RWPE2 (cell line): ENCODE data around the gene FOXJ3.
A peak's percentile ranks its signal among the peaks of the same experiment; 100 is the strongest.

Experiments
- ATAC-seq: fragments of 200-7000 bp; cut with Tn5 transposase; 3 replicates; pipeline ENCODE4 v1.9.1; 2021; ENCODE audit warnings: low read depth
- DNase-seq: peaks from one replicate; pipeline ENCODE4 v3.0.0-alpha.2; 2020; ENCODE audit warnings: low spot score
- H3K27ac ChIP-seq: fragments of 450-650 bp; 2 replicates; pipeline ENCODE4 v1.5.1; 2017; ENCODE audit warnings: mild to moderate bottlenecking; ENCODE audit not compliant: poor library complexity, severe bottlenecking
- H3K27me3 ChIP-seq: fragments of 250-450 bp; sonication (Bioruptor Pico); 2 replicates; pipeline ENCODE4 v1.5.1; 2021; ENCODE audit warnings: mild to moderate bottlenecking, moderate library complexity; ENCODE audit not compliant: insufficient read depth, poor library complexity, severe bottlenecking
- H3K36me3 ChIP-seq: fragments of 250-450 bp; sonication (Bioruptor Pico); 2 replicates; pipeline ENCODE4 v1.5.1; 2020; ENCODE audit warnings: low read depth, mild to moderate bottlenecking, moderate library complexity
- H3K4me1 ChIP-seq: fragments of 250-450 bp; sonication (Bioruptor Pico); 2 replicates; pipeline ENCODE4 v1.5.1; 2021; ENCODE audit warnings: mild to moderate bottlenecking, moderate library complexity; ENCODE audit not compliant: insufficient read depth, poor library complexity, severe bottlenecking
- H3K4me3 ChIP-seq: fragments of 250-450 bp; sonication (Bioruptor Pico); 2 replicates; pipeline ENCODE4 v1.5.1; 2021; ENCODE audit warnings: mild to moderate bottlenecking, moderate library complexity; ENCODE audit not compliant: severe bottlenecking
- H3K9me3 ChIP-seq: fragments of 250-450 bp; sonication (Bioruptor Pico); 2 replicates; pipeline ENCODE4 v1.5.1; 2021; ENCODE audit warnings: mild to moderate bottlenecking, moderate library complexity; ENCODE audit not compliant: severe bottlenecking
- CTCF ChIP-seq: fragments of 450-650 bp; IDR thresholded peaks from one replicate; pipeline ENCODE4 v1.5.1; 2017; ENCODE audit warnings: mild to moderate bottlenecking, moderate library complexity; ENCODE audit not compliant: poor library complexity, severe bottlenecking

Gene FOXJ3

GRCh38 chr1:42348498-42348897 lies 13.5 kb upstream of the FOXJ3 start:
- no peaks in the 10 kb centered on the region for H3K36me3 ChIP-seq
- no peaks in the 10 kb centered on the region for H3K9me3 ChIP-seq
- TF ChIP-seq CTCF = no peak
- DNase-seq (no peak), ATAC-seq (no peak)
- no peak overlapping the region for H3K27ac ChIP-seq
- H3K4me1 ChIP-seq = no peaks in the 10 kb centered on the region
- H3K4me3 ChIP-seq = no peak overlapping the region
- H3K27me3 ChIP-seq = peaks cover 2% of the 10 kb centered on the region

- TF ChIP-seq CTCF = no peak
- Histone ChIP-seq H3K4me1 (peaks cover 13% of the 10 kb centered on the region), H3K27me3 (no peaks in the 10 kb centered on the region), H3K4me3 (no peak overlapping the region), H3K27ac (no peak overlapping the region), H3K36me3 (no peaks in the 10 kb centered on the region), H3K9me3 (no peaks in the 10 kb centered on the region)
- ATAC-seq (no peak), DNase-seq (no peak)
Measured at GRCh38 chr1:42343049-42343448, 8.0 kb upstream of the FOXJ3 start.

- no peak for TF ChIP-seq CTCF
- Histone ChIP-seq H3K36me3 (no peaks in the 10 kb centered on the region), H3K27ac (no peak overlapping the region), H3K27me3 (no peaks in the 10 kb centered on the region), H3K9me3 (no peaks in the 10 kb centered on the region), H3K4me3 (no peak overlapping the region), H3K4me1 (peaks cover 17% of the 10 kb centered on the region)
- ATAC-seq (no peak), DNase-seq (no peak)
Measured at GRCh38 chr1:42340901-42341300, 5.9 kb upstream of the FOXJ3 start.

- no peak for TF ChIP-seq CTCF
- no peak overlapping the region for H3K27ac ChIP-seq
- H3K36me3 ChIP-seq = no peaks in the 10 kb centered on the region
- H3K4me3 ChIP-seq = no peak overlapping the region
- ATAC-seq (peak; percentile 87), DNase-seq (no peak)
- no peaks in the 10 kb centered on the region for H3K27me3 ChIP-seq
- H3K9me3 ChIP-seq = no peaks in the 10 kb centered on the region
- peaks cover 17% of the 10 kb centered on the region for H3K4me1 ChIP-seq
Measured at GRCh38 chr1:42340093-42340492, 5.1 kb upstream of the FOXJ3 start.

GRCh38 chr1:42336978-42337377 lies 1.9 kb upstream of the FOXJ3 start:
- DNase-seq = no peak
- Histone ChIP-seq H3K4me1 (peaks cover 30% of the 10 kb centered on the region), H3K9me3 (no peaks in the 10 kb centered on the region), H3K4me3 (no peak overlapping the region), H3K36me3 (no peaks in the 10 kb centered on the region), H3K27ac (no peak overlapping the region), H3K27me3 (no peaks in the 10 kb centered on the region)
- no peak for TF ChIP-seq CTCF
- ATAC-seq = no peak
